HG02798 (cell line): ENCODE results near the gene TMEM63C.

Experiments
- ATAC-seq: cut with Tn5 transposase; IDR thresholded peaks from one replicate; pipeline ENCODE4 v1.9.1; 2021; ENCODE audit warnings: mild to moderate bottlenecking; ENCODE audit not compliant: unreplicated experiment, poor library complexity

Gene TMEM63C

DNA sequence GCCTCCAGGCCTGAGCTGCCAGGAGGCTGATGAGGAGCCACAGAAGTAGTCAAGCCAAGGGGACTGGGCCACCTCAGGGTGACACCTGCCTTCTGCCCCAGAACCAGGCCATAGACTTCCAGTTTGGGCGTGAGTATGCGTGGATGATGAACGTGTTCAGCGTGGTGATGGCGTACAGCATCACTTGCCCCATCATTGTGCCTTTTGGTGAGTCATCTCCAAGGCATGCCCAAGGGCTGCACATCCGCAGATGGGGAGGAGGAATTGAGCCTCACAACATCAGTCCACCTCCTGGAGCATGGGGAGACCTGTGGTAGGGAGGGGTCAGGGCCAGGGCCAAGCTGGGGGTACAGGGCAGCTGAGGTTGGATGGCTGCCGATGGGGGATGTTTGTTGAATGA, 67.1 kb downstream of the TMEM63C start:
- ATAC-seq: no peak

- no peak for ATAC-seq
These were observed 67.7 kb downstream of the TMEM63C start for GRCh38 chr14:77249286-77249685.

DNA sequence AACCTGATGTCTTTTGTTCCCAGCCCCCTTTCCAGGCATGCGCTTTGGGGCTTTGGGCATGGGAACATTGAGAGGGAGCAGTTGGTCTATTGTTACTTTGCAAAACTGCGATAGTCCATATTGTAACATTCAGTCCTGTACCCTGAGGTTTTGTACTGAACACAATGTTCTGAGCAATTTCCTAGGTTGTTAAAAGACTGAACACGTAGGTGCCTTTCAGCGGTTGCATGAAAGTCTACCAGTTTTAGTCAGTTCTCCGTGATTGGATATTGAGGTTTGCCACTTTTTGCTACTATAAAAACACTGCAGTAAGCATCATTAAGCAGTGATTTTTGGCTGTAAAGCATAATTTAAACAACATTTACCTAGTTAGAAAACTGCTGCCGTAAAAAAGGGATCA, 69.3 kb downstream of the TMEM63C start:
- ATAC-seq: no peak

DNA sequence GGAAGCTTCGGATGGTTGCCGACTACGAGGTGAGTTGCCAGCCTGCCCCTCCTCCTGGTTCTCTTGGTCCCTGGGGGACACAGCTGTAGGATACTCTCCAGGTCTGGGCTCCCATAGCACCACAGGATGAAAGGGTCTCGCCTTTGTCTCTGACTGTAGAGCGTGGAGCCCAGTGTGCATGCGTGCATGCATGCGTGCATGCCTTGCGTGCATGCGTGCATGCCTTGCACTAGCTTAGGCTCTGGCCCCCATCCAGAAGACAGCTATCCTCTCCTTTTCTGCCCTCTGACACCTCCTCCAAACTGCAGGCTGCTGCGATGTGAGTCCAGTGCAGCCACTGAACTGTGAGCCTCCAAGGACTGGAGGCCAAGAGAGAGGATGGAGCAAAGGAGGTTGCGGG, 70.3 kb downstream of the TMEM63C start:
- no peak for ATAC-seq

- ATAC-seq: no peak
These were observed 72.0 kb downstream of the TMEM63C start for GRCh38 chr14:77253333-77254190.

DNA sequence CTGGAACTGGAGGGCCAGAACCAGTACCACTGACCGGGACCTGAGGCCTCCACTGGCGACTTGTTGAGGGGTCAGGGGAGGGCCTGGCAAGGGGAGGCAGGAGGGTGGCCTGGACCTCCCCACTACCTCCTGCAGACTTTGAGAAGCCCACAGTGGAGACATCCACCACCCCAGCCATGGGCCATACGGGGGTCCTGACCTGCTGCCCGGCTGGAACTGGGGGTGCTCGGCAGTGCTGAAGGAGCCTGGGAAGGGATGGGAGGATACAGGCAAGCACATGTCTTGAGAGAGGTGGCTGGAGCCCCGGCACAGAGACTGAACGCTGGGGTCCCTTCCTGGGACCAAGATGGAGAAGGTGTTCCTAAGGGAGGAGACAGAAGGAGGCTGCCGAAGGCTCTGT, 75.1 kb downstream of the TMEM63C start:
- ATAC-seq: no peak

DNA sequence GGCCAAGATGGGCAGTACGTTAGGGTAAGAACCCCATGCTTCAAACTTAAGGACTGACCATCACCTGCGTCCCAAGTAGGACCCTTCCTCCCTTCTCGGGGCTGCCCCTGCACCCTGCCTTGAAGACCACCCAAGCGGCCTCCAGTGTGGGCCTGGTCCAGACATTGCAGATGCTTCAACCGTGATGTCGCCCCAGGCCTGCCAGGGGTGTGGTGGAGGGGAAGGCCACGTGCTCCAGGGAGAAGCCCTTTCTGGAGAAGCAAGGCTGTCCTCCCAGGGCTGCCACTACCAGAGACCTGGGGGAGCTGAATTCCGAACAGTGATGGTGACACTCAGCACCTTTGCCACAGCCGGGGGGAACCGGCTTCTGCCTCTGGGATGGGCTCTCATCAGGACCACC, 76.1 kb downstream of the TMEM63C start:
- no peak for ATAC-seq

DNA sequence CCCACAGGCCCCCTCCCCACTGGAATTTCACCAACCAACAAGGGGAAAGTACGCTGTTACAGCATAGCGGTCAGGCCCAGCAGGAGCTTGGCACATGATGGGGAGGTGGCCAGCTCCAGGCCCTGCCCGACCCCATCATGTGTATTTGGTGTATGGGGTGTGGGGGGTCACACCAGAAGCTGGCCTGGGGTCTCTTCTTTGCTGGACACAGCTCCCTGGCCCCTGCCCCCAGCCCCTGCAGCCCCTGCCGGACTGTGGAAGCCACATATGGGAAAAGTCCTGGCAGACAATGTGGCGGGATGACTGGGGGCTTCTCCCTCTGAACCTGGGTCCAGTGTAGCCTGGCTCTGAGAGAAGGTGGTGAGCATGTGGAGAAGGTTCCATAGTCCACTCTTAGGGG, 77.0 kb downstream of the TMEM63C start:
- no peak for ATAC-seq

- no peak for ATAC-seq
These were observed 77.6 kb downstream of the TMEM63C start for GRCh38 chr14:77259025-77259715.

DNA sequence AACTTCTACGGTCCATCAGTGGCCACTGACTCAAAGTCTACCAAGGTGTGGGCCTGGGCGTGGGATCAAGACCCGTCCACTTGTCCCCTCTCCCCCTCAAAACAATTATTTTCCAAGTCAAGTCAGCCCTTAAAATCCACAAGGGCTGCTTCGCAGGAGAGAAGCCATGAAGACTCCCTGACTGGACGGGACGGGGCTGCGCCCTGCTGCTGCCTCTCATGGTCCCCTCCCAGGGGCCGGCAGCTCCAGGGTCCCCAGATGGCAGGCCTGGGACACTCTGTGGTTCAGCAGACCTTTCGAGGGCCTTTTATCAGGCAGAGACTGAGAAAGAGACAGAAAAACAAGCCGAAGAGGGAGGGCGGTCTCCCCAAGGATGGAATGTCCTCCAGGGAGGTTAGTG, 78.6 kb downstream of the TMEM63C start:
- no peak for ATAC-seq

- no peak for ATAC-seq
These were observed 79.0 kb downstream of the TMEM63C start for GRCh38 chr14:77260631-77261030.

- ATAC-seq: no peak
These were observed 83.0 kb downstream of the TMEM63C start for GRCh38 chr14:77264466-77265186.

GRCh38 chr14:77265187-77265515, 83.6 kb downstream of the TMEM63C start:
- no peak for ATAC-seq

- ATAC-seq: no peak
These were observed 84.2 kb downstream of the TMEM63C start for GRCh38 chr14:77265561-77266335.

DNA sequence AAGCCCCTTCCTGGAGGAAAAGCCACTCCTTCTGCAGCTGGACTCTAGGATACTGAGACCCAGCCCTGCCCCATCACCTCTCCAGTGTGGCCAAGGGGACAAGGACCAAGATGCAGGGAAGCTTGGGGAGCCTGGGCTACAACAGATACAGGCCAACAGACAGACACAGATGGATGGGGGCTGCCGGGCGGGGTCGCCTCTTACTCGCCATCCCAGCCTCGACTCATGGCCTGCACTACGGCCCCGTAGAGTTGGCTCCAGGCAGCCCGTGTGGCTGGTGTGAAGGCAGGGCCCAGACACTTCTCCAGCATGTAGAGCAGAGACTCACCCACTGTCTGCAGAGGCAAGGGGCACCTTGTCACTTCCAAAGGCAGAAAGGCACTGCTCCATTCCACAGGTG, 84.7 kb downstream of the TMEM63C start:
- ATAC-seq: no peak

GRCh38 chr14:77267937-77268699, 86.5 kb downstream of the TMEM63C start:
- no peak for ATAC-seq

- no peak for ATAC-seq
These were observed 87.5 kb downstream of the TMEM63C start for GRCh38 chr14:77268989-77269600.

- no peak for ATAC-seq
These were observed 88.9 kb downstream of the TMEM63C start for GRCh38 chr14:77270361-77271112.
